ENCODE data around the gene PSMA4. TPM values are rescaled to one million over a fixed set of nuclear protein-coding genes. Genes with fewer than 3 reads are reported as not detected.

PSMA4 gene
- total and polyA plus RNA-seq, 10 of the 15 experiments (the other 5 are each of a cell fraction or from before 2014, with no cell fraction given), result 210 to 1,221 (median 546) TPM

- SMC1A ChIA-PET (ENCODE audit: uncharacterized antibody, unreplicated experiment), result no interaction called here
- H3K27me3 ChIP-seq (replicated peaks in 1 of 2; ENCODE audit: control insufficient read depth in 2 of 2, insufficient read depth in 2 of 2, low read length in 1 of 2), result no peaks in the 10 kb centered on the region
- no peak overlapping the region for H3K9ac ChIP-seq (ENCODE audit: control insufficient read depth, insufficient read depth, low read length)
- no peak overlapping the region for H2AFZ ChIP-seq (ENCODE audit: control insufficient read depth, low read depth, low read length)
- peaks cover 6% of the 10 kb centered on the region for H3K4me1 ChIP-seq (ENCODE audit: control insufficient read depth, insufficient read depth, low read length)
- H3K79me2 ChIP-seq (ENCODE audit: control insufficient read depth, insufficient read depth, low read length), result no peaks in the 10 kb centered on the region; the same call in 1 of the 2 replicates
- peaks cover 6 to 28% of the 10 kb centered on the region in 2 experiments for H3K36me3 ChIP-seq (ENCODE audit: control insufficient read depth in 2 of 2, insufficient read depth in 2 of 2, low read length in 1 of 2)
- H4K20me1 ChIP-seq (ENCODE audit: control insufficient read depth, insufficient read depth), result no peaks in the 10 kb centered on the region
- no peak overlapping the region for H3K4me2 ChIP-seq (ENCODE audit: control insufficient read depth, insufficient read depth)
- FAIRE-seq, result no peak
- H3K9me3 ChIP-seq (replicated peaks; ENCODE audit: control insufficient read depth, insufficient read depth, low read length), result no peaks in the 10 kb centered on the region
- no peak overlapping the region for H3K4me3 ChIP-seq
- H3K27ac ChIP-seq (ENCODE audit: control insufficient read depth, insufficient read depth), result no peak overlapping the region
- in situ Hi-C loops (cut with MboI), result no loop called here
- intact Hi-C loops (cut with micrococcal nuclease; ENCODE audit: unreplicated experiment), result no loop called here
- RAD21 ChIA-PET (ENCODE audit: unreplicated experiment), result interaction anchor here (1.5 kb wide), 1 partner anchor 10 kb away, joined by 4 read pairs; the partner anchor contains the start of gene PSMA4
- no TSS peak for BruUV-seq (replicated peaks)
- POLR2A ChIA-PET, result interaction anchor here (1.3 to 1.5 kb wide), 2 partner anchors 8 to 17 kb away, joined by 3 to 5 read pairs; no protein-coding TSS in a partner anchor
- CTCF ChIA-PET, result interaction anchor here (0.7 kb wide), 1 partner anchor 122 kb away, joined by 3 read pairs; no protein-coding TSS in a partner anchor
- WGBS (ENCODE audit: insufficient coverage, insufficient replicate concordance, low lambda C conversion rate, missing lambda C conversion rate), result 86% methylated on average over 6 of the region's 6 CpGs
- DNase-seq (ENCODE audit: low read depth, low spot score), result no peak
- no peak for ATAC-seq
- no peak for TF ChIP-seq TARDBP (IDR thresholded peaks at IDR 0.05; ENCODE audit: borderline replicate concordance)
- TF ChIP-seq ZNF384 (IDR thresholded peaks at IDR 0.05; ENCODE audit: borderline replicate concordance, low read depth, low read length), result no peak
- TF ChIP-seq PBX3 (IDR thresholded peaks at IDR 0.05; ENCODE audit: insufficient replicate concordance, low read depth, low read length), result no peak
- no peak for TF ChIP-seq PRDM15 (CRISPR knock-in tag; IDR thresholded peaks at IDR 0.05)
- no peak for TF ChIP-seq GABPA (IDR thresholded peaks at IDR 0.05; ENCODE audit: low read depth)
- TF ChIP-seq KAT2A (conservative IDR thresholded peaks at IDR 0.05; ENCODE audit: control insufficient read depth, low read depth, low read length), result no peak
- TF ChIP-seq ESRRA (IDR thresholded peaks at IDR 0.05; ENCODE audit: low read length), result no peak
- TF ChIP-seq MEF2A (IDR thresholded peaks at IDR 0.05; ENCODE audit: insufficient read depth, low read depth, low read length), result no peak
- TF ChIP-seq, protein P1, sequence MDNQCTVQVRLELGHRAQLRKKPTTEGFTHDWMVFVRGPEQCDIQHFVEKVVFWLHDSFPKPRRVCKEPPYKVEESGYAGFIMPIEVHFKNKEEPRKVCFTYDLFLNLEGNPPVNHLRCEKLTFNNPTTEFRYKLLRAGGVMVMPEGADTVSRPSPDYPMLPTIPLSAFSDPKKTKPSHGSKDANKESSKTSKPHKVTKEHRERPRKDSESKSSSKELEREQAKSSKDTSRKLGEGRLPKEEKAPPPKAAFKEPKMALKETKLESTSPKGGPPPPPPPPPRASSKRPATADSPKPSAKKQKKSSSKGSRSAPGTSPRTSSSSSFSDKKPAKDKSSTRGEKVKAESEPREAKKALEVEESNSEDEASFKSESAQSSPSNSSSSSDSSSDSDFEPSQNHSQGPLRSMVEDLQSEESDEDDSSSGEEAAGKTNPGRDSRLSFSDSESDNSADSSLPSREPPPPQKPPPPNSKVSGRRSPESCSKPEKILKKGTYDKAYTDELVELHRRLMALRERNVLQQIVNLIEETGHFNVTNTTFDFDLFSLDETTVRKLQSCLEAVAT (IDR thresholded peaks at IDR 0.05), result no peak
- no peak for TF ChIP-seq YY1 (IDR thresholded peaks at IDR 0.05; ENCODE audit: low read depth, low read length)
- TF ChIP-seq, protein P2, sequence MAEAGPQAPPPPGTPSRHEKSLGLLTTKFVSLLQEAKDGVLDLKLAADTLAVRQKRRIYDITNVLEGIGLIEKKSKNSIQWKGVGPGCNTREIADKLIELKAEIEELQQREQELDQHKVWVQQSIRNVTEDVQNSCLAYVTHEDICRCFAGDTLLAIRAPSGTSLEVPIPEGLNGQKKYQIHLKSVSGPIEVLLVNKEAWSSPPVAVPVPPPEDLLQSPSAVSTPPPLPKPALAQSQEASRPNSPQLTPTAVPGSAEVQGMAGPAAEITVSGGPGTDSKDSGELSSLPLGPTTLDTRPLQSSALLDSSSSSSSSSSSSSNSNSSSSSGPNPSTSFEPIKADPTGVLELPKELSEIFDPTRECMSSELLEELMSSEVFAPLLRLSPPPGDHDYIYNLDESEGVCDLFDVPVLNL (IDR thresholded peaks at IDR 0.05; ENCODE audit: low read depth, low read length), result no peak
- TF ChIP-seq STAT3 (IDR thresholded peaks at IDR 0.05; ENCODE audit: low read depth, low read length), result no peak
- no peak for TF ChIP-seq IKZF1 (conservative IDR thresholded peaks at IDR 0.05)
- no peak for TF ChIP-seq MTA2 (IDR thresholded peaks at IDR 0.05; ENCODE audit: low read depth)
- TF ChIP-seq ASH2L (IDR thresholded peaks at IDR 0.05; ENCODE audit: borderline replicate concordance, low read depth), result no peak
- TF ChIP-seq WRNIP1 (IDR thresholded peaks at IDR 0.05; ENCODE audit: borderline replicate concordance, low read depth, low read length), result no peak
- no peak for TF ChIP-seq MEF2B (IDR thresholded peaks at IDR 0.05; ENCODE audit: partially characterized antibody, poor library complexity, severe bottlenecking)
- TF ChIP-seq TBL1XR1 (IDR thresholded peaks at IDR 0.05; ENCODE audit: low read depth, low read length), result no peak
These were observed 9.9 kb downstream of the PSMA4 start for GRCh38 chr15:78550194-78550593.
